Right lobe of liver (tissue), 4 donors: ENCODE data around the gene PCYT1A.
A peak's percentile ranks its signal among the peaks of the same experiment; 100 is the strongest.

Experiments used
- CTCF ChIP-seq, 4 donors: fragments of 200-600 bp in 3 of 4; fragments of 450-650 bp in 1 of 4; IDR thresholded peaks; one replicate each; pipeline versions ENCODE4 v1.5.1 to v1.8.0; 2016 to 2022; ENCODE audit warnings: antibody characterized with exemption in 4 of 4, mild to moderate bottlenecking in 2 of 4
- POLR2A ChIP-seq: fragments of 450-650 bp; IDR thresholded peaks from one replicate; pipeline ENCODE4 v1.6.1; 2017; ENCODE audit warnings: antibody characterized with exemption, mild to moderate bottlenecking
- donor health status: DM: no; HTN: no; CAD: no.
- donor health status: DM: no; HTN: no; CAD: no.
- donor health status: DM: no; HTN: yes; CAD: no.

- TF ChIP-seq POLR2A = peak; percentile 68
- TF ChIP-seq CTCF (IDR thresholded peaks at IDR 0.05) = peak in 1 of 4 donors; percentile 23
Measured at GRCh38 chr3:196317687-196318467, 30.4 kb upstream of the PCYT1A start, which contains the start of gene DYNLT2B.
